GM18907 (cell line): ENCODE data around the gene MAN2C1.
"Not testable (repeated sequence)": the region's sequence is repeated elsewhere in the genome, so short reads cannot be mapped to it uniquely, and the experiment has no call there.

Experiments used
- ATAC-seq: cut with Tn5 transposase; IDR thresholded peaks from one replicate; pipeline ENCODE4 v1.9.1; 2021; ENCODE audit warnings: mild to moderate bottlenecking, moderate library complexity; ENCODE audit not compliant: unreplicated experiment

Gene MAN2C1

GRCh38 chr15:75367913-75368688 is at the start of gene MAN2C1:
Gene MAN2C1, minus strand, starts transcription at chr15:75368607. Its CDS starts 24 bp downstream, at chr15:75368583.
- peak; percentile 81 for ATAC-seq

- ATAC-seq = no peak
Measured at GRCh38 chr15:75416584-75416983, 48.2 kb upstream of the MAN2C1 start.

GRCh38 chr15:75410196-75410595 is 41.8 kb upstream of the MAN2C1 start:
- ATAC-seq = no peak

- no peak for ATAC-seq
Measured at GRCh38 chr15:75407083-75407482, 38.7 kb upstream of the MAN2C1 start.

DNA sequence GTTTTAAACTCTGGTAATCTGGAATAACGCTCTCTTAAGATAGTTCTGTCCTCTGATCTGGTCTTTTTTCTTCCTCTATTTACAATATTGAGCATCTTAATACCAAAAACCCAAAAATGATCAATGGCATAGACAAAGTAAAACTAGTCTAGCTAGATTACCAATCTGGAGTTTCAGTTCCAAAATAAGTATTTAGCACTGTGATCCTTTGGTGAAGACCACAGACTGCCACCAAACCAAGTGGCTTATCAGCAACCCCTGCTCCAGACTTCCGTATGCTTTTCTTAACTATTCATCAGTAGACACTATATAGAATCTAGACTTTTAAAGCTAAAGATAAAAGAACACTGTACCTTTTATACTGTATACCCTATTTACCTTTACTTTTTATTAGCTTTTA is 35.5 kb upstream of the MAN2C1 start:
- no peak for ATAC-seq

DNA sequence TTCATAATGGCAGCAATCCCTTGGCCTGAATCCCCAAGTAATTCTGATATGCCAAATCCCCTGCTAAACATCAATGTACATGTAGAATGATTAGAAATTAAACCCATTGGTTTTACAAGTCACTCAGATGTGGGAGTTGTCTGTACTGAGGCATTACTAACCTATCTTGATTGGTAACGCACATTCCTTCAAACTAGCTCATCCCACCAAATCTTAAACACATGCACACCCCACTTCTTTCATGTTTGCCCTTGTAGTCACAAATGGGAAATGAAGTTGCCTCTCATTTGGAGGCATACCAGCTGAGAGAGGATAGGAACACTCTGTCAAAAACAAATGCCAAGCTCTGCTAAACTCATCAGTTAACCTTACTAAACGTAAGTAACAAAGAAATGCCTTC is 29.1 kb upstream of the MAN2C1 start:
- no peak for ATAC-seq

GRCh38 chr15:75389791-75390382 is 21.5 kb upstream of the MAN2C1 start:
- no peak for ATAC-seq

- ATAC-seq = not testable (repeated sequence)
Measured at GRCh38 chr15:75383986-75384385, 15.6 kb upstream of the MAN2C1 start.

DNA sequence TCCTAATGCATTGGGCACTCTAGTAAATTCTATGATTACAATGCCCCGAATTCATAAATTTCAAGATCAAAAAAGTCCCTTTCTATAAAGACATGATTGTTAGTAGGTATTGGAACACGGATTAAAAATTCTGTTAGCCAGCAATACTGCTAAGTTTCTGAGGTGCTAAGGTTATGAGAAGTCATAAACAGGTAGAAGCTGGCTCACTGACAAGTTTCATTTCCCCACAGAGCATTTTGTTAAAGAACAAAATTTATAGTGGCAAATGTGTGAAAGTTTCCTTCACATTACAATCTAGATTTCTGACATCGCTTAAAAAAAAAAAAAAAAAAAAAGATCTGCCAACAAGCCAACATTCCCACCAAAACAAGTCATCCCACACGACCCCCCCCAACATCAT is 12.4 kb upstream of the MAN2C1 start:
- ATAC-seq = no peak

DNA sequence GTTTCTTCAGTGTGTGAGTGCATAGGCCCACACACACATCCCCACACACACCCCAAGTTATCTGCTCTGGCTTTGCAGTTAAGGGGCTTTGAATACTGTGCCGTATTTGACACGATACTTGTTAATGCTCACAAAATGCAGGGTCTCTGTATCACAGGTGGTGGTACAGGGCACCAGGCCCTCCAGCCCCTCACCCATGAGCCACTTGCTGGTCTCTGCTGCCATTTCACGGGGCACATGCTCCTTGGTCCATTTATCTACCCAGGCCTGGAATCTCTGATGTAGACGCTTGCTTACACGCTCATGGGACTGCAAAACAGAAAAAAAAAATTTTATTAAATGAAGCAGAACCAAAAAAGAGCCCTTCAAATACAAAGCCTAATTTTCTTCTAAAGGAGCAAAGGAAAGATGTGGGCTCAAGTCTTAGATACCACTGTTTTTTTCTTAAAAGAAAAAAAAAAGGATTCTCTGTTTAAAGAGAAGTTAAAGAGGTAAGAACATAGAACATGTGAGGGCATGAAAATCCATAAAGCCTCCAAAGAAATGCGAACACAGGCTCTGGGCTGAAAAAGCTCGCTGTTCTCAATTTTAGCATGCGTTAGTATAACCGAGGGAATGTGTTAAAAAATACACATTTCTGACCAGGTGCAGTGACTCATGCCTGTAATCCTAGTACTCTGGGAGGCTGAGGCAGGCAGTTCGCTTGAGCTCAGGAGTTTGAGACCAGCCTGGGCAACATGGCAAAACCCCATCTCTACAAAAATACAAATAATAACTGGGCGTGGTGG is 3.7 kb upstream of the MAN2C1 start:
- ATAC-seq = no peak

DNA sequence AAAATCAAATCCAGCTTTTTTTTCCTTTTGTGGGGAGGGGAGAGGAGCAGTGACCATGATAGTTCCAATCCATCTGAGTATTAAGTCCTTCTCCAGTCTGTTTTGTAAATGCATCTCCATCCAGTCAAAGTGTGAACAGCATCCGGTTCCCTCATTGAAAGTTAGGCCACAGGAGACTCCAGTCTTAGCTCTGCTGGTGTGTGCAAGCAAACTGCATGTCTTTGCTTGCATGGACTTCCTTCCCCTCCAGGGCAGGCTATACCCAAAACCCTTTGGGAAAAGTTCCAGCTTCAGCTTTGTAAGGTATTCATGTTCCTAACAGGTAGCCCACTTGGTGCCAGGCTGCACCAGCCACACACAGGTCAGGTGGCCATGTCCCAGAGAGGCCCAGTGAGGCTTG is 3.1 kb upstream of the MAN2C1 start:
- no peak for ATAC-seq

GRCh38 chr15:75369897-75370581 is 1.6 kb upstream of the MAN2C1 start:
- no peak for ATAC-seq

DNA sequence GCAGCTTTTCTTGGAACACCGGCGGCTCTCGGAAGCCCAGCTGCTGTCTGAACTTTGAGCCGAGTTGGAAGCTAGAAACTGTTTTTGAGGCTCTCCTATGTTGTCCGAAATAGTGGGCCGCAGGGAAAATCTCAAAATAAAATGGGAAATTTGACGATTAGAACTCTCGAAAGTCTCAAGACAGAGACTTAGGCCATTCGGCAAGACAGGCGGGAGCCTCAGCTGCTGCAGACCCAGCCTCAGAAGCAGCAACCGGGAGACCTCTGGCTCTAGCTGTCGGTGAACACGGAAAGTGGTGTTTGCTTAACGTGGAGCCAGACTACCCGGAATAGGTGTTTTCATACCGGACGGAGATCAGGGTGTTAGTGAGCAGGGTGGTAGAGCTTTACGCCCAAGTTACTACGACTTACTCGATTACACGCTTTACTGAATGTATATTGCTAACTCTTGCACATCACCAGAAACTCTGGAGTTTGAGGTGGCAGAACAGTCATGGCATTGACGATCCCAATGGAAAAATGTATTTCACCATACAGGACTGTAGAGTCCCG is 357 bp upstream of the MAN2C1 start:
- ATAC-seq = no peak

- no peak for ATAC-seq
Measured at GRCh38 chr15:75367406-75367912, 948 bp downstream of the MAN2C1 start.

DNA sequence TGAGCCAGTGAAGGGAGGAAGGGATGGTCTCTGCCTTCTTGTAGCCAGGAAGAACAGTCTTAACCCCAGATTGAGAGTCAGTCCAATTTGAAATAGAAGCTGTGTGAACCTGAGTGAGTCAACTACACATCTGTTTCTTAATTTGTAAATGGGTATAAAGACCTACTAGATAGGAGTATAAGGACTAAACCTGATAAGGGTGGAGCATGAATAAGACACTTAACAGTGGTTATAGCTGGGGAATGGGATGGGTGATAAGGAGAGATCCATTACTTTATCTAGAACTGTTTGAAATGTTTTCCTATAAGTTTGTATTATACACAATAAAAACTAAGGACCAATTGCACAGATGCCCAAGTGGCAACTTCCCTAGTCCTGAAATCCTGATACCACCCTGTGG is 1.4 kb downstream of the MAN2C1 start:
- no peak for ATAC-seq

GRCh38 chr15:75366163-75366562 is 2.2 kb downstream of the MAN2C1 start:
- no peak for ATAC-seq

DNA sequence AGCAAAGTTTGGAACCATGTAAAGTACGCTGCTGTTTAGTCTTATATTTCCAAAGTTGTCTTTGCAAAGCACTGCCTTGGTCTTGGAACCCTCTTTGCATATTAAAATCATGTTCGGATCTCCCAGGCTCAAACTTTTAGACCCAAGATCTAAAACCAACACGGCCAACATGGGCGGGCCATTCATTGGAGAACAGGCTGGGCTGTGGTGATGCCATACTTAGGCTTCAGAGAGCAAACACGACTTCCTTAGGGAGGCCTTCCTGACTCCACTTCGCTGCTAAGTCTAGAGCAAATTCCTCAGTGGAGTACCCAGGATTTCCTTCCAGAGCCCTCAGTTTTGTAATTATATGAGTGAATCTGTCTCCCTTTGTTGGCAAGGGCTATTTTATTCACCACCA is 3.5 kb downstream of the MAN2C1 start:
- ATAC-seq = no peak

DNA sequence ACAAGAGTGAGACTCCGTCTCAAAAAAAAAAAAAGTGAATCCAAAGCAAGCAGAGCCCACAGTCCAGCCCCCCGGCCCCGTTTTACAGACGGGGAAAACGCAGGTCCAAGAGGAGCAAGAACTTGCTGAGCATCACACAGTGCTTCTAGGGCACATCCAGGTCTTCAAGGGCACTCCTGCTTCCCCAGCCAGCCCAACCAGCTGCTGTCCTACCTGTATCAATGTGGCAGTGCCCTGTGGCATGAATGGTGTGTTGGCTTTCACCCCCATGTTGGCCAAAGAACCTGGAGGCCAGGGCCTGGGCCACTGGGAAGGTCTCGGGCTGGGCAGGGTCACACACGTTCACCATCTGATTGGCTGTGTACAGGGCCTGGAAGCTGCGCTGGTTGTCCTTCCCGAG is 4.6 kb downstream of the MAN2C1 start:
- ATAC-seq = no peak

DNA sequence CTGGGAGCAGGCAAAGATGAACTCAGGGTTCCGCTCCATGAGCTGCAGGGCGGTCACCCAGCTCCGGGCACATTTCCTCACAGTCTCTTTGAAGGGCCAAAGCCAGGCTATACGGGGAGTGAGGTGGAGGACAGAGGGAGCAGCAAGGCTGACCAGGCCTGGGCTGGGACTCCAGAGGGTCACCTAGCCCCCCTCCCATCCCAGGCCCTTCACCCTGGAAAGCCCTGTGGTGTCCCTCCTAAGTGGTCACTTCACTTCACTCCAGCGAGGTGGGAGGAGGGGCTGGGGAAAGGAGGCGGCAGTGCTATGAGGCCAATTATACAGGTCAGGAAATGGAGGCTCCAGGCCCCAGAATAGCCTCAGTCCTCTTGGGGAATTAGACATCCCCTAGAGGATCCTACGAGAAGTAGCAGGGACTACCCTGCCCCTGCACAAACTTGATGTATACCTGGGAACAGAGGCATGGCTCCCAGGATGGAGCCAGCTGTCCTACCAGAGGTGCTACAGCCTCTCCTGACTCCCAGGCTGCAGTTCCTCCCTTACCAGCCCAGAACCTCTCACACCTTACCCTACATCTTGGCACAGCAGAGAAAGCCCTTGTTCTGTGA is 5.7 kb downstream of the MAN2C1 start:
- ATAC-seq = no peak

DNA sequence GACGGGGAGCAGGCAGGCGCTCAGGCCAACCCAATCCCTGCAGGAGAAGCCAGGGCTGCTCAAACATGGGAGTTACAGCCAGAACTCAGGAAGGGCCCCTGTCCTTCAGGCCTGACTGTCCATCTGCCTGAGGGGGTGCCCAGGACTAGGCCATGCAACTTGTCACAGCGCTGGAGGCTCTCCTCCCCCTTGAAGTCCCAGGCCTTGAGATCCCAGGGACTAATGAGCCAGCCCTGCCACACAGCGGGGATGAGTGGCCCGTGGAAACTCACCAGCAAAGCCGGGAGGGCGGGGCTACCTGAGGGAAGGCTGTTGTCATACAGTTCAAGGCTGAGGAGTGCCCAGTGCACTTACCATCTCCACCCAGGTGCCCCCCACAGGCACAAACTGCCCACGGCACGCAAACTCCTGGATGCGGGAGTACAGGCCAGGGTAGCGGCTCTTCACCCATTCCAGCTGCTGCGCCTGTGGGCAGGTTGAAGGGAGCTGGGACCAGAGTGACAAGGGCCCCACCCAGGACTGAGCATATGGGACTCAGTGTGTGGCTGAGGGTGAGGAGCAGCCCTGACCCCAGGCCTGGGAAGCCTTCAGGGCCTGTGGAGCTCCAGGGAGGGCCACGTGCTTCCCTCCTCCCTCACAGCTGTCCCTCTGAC is 6.3 kb downstream of the MAN2C1 start:
- ATAC-seq = no peak
